ENCODE data around the gene ELL2. TPM values are rescaled to one million over a fixed set of nuclear protein-coding genes. Genes with fewer than 3 reads are reported as not detected.

Gene ELL2
- total and polyA plus RNA-seq, 9 of the 15 experiments (the other 6 are each of a cell fraction or from before 2014, with no cell fraction given), result 4.3 to 18.3 (median 14.5) TPM

- Histone ChIP-seq H3K4me3 (no peak overlapping the region), H3K9me1 (ENCODE audit: control insufficient read depth, insufficient read depth, low read length) (no peaks in the 10 kb centered on the region), H2AFZ (ENCODE audit: low read depth, low read length) (no peak overlapping the region), H3K4me2 (ENCODE audit: insufficient read depth, low read length) (no peak overlapping the region), H3K27ac (ENCODE audit: extremely low read depth, low read depth, low read length) (no peak overlapping the region), H3K27me3 (ENCODE audit: control insufficient read depth in 2 of 2, insufficient read depth in 2 of 2, low read length in 2 of 2) (no peaks in the 10 kb centered on the region), H3K4me1 (replicated peaks in 1 of 2; ENCODE audit: control insufficient read depth in 2 of 2, insufficient read depth in 2 of 2, low read length in 2 of 2) (no peaks in the 10 kb centered on the region), H3K9me3 (replicated peaks; ENCODE audit: control insufficient read depth, insufficient read depth, low read depth, low read length) (no peaks in the 10 kb centered on the region; the same call in 1 of the 2 replicates), H3K36me3 (ENCODE audit: control insufficient read depth, insufficient read depth, low read length) (no peaks in the 10 kb centered on the region), H4K20me1 (replicated peaks; ENCODE audit: control insufficient read depth, insufficient read depth, low read length) (no peaks in the 10 kb centered on the region), H3K79me2 (ENCODE audit: control insufficient read depth, insufficient read depth, low read length) (no peaks in the 10 kb centered on the region), H3K9ac (ENCODE audit: insufficient read depth in 1 of 2, low read depth in 2 of 2, low read length in 2 of 2) (no peak overlapping the region)
- in situ Hi-C loops (cut with MboI), result no loop called here
- FAIRE-seq, result no peak
- ChIA-PET POLR2A (interaction anchor here (0.7 kb wide), 1 partner anchor 23 kb away, joined by 4 read pairs; no protein-coding TSS in a partner anchor), CTCF (ENCODE audit: low intra/inter-chr PET ratio) (no interaction called here)
- no peak for DNase-seq (ENCODE audit: extremely low read depth in 1 of 4, low spot score in 3 of 4)
- no peak for ATAC-seq
- BruUV-seq (replicated peaks), result no TSS peak
- 51% methylated on average over 5 of the region's 5 CpGs for WGBS (ENCODE audit: insufficient coverage, low coverage, missing lambda C conversion rate)
- no peak for TF ChIP-seq CHD1 (IDR thresholded peaks at IDR 0.05; ENCODE audit: low read length)
- TF ChIP-seq MTA1 (IDR thresholded peaks at IDR 0.05; ENCODE audit: borderline replicate concordance), result no peak
- no peak for TF ChIP-seq ZNF639 (CRISPR knock-in tag; conservative IDR thresholded peaks at IDR 0.05 in 1 of 2, IDR thresholded peaks at IDR 0.05 in 1 of 2)
- no peak for TF ChIP-seq CC2D1A (IDR thresholded peaks at IDR 0.05)
- TF ChIP-seq SMARCA4 (IDR thresholded peaks at IDR 0.05), result no peak
- TF ChIP-seq, protein P1, sequence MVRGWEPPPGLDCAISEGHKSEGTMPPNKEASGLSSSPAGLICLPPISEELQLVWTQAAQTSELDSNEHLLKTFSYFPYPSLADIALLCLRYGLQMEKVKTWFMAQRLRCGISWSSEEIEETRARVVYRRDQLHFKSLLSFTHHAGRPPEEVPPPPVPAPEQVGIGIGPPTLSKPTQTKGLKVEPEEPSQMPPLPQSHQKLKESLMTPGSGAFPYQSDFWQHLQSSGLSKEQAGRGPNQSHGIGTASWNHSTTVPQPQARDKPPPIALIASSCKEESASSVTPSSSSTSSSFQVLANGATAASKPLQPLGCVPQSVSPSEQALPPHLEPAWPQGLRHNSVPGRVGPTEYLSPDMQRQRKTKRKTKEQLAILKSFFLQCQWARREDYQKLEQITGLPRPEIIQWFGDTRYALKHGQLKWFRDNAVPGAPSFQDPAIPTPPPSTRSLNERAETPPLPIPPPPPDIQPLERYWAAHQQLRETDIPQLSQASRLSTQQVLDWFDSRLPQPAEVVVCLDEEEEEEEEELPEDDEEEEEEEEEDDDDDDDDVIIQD (CRISPR knock-in tag; IDR thresholded peaks at IDR 0.05), result no peak
- no peak for TF ChIP-seq SRSF7 (optimal IDR thresholded peaks at IDR 0.05; ENCODE audit: low read depth, low read length)
- TF ChIP-seq MCM2 (IDR thresholded peaks at IDR 0.05; ENCODE audit: low read depth), result no peak
- TF ChIP-seq ZNF316 (IDR thresholded peaks at IDR 0.05), result no peak
- TF ChIP-seq ZNF134 (CRISPR knock-in tag; conservative IDR thresholded peaks at IDR 0.05), result no peak
- no peak for TF ChIP-seq MECOM (CRISPR knock-in tag; IDR thresholded peaks at IDR 0.05)
- TF ChIP-seq HOXB6 (CRISPR knock-in tag; IDR thresholded peaks at IDR 0.05; ENCODE audit: borderline replicate concordance), result no peak
- TF ChIP-seq SETDB1 (IDR thresholded peaks at IDR 0.05; ENCODE audit: low read length), result no peak
- intact Hi-C loops (cut with micrococcal nuclease), result no loop called here
These were observed 111.2 kb downstream of the ELL2 start for GRCh38 chr5:95850391-95850894.

All from K562 (cell line).